Erythroblast (primary cell): ENCODE measurements around the gene STX18.

Source experiments
- DNase-seq, 2 experiments: peaks; one replicate each; lab custom pipeline; 2025; lab: John Stamatoyannopoulos, UW
- GATA1 ChIP-seq: IDR thresholded peaks from 2 replicates; pipeline ENCODE4 v1.6.1; 2011; ENCODE audit warnings: low read depth, mild to moderate bottlenecking, control low read depth, low read length, moderate library complexity
- POLR2A ChIP-seq: IDR thresholded peaks from 2 replicates; pipeline ENCODE4 v1.6.1; 2011; ENCODE audit warnings: mild to moderate bottlenecking, low read length

The STX18 gene

DNA sequence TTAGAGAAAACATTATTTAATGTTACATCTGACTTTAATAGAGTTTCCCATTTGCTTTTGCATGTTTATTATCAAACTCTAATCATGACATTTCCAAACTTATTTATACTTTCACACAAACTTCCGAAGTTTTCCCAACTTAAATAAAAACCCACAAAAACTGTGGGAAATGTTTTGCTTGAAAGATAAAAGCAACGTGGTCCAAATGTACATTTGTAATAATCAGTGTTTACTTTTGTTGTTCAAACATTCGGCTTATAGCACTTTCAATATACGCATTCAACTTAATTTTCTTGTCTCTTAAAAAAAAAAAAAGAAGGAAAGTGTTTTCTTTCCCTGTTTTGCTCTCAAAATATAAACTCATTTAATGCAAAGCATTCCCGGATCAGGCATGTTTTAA lies 51.0 kb downstream of the STX18 start:
- DNase-seq: no peak
- TF ChIP-seq POLR2A (no peak), GATA1 (no peak)

DNA sequence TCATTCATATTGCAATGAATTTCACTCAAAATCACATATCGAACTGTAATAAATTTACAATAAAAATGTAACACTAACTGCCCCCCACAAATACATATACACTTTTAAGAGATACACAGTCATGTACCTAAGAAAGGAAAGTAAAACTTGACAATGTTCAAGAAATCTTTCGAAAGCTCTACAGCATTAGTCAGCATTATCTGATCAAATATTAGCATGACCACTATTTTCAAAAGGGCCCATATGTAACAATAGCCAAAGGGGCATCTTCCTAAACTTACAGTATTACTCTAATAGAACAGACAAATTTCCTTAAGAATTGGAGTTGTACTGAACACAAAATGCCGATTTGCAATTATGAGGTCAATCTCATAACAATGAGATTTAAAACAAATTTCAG lies 51.8 kb downstream of the STX18 start:
- DNase-seq: no peak
- no peak for TF ChIP-seq POLR2A
- no peak for TF ChIP-seq GATA1

DNA sequence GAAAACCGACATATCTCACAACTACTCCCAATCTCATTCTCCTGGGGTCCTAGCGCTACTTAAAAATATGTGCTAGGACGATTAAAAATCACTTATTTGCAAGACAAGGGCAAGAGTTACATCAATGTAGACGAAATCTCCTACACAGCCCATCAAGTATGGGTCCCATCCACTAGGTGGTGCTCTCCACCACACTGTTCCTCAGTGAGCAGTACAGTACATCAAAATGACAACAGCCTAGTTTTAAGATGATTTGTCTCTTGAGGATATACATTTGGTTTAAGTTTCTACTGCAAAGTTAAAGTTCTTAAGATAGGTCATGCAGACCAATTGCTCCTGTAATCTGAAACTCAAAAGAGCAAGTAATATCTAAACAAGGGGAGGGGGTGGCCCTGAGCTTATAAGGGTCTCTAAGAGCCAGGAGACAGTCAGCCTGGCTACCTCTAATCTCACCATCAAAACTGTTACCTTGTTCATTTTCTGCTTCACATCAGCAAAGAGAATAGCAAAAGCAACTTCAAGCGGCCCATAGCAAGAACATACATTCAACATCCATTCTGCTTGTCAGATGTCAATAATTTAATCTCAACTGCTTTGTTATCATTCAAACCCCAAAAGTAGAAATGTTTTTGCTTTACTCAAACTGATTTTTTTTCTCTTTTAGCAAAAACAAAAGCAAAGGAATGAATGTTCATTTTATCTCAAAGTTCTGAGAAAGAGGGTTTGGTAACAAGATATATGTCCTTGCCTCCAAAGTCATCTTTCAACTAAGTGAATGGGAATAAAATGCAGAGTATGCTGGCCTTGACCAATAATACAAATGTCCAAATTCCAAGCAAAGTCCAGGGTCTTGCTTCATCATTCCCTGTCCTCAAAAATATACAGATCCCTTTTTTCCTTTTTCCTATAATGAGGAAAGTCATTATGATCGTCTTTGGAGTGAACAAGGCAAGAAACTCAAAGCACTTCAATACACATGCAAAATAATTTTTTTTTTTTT lies 53.1 kb downstream of the STX18 start:
- peak; percentile 77 to 88 for DNase-seq

DNA sequence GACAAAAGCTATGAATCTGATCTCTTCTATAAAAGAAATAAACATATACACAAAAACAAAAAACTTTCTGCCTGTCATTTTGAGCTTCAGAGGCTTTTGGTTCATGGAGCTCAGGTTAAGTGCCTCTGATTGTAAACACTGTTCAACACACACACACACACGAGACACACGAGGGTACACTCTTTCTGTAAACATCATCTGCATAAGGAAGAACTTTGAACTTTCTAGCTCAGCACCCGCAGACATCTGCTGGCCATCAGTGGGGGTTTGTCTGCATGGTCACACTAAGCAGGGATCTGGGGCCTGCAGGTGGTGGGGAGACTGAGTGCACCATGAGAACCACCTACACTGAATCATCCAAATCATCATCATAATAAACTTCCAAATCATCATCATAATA lies 54.9 kb downstream of the STX18 start:
- no peak for TF ChIP-seq GATA1
- TF ChIP-seq POLR2A: no peak
- no peak for DNase-seq

More for the DNA sequence above, 53.1 kb downstream of the STX18 start:
- no peak for TF ChIP-seq POLR2A
- no peak for TF ChIP-seq GATA1

DNA sequence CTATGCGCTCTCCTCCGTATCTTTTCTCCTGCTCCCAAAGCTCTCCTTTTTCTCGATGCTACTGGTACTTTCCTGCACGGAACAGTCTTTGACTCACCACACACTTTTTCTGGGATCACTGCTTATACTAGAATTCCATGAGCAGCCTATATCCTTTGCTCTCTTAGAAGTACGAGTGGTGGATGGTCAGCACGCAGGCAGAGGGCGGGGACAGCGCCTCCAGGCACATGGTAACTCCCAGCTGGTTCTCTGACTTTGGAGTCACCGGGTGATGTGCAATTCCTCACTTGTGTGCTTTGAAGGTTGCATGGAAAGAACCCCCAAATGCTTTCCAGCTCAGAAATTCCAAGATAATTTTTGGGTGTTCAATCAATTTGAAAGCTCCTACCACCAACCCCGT lies 56.0 kb downstream of the STX18 start:
- DNase-seq: no peak
- no peak for TF ChIP-seq GATA1
- no peak for TF ChIP-seq POLR2A

DNA sequence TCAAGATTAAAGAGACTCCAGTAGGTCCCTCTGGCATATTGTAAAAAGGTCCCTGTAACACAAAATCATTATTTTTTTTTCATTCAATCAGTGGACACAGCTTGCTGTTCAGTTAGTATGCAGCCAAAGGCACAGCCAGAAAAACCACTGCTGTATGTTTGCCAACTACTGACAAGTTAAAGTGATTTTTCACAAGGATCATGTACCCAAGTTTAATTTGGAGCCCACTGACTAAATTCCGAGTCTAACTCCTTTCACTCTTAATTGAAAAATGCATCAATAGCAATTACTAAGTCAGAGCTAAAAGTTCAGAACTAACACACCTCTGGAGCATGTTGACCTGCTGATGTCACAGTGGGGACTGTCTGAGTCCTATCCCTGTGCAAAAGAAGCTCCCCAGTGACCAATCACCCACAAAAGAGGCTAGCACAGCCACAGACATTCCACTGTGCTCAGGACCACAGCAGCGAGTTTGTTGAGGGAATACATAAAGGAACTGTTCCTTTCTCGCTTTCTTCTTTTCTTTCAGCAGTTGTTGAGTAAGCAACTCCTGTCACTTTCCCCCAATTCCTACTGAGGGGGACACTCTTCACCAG lies 60.4 kb downstream of the STX18 start:
- DNase-seq: no peak
- TF ChIP-seq GATA1: no peak
- TF ChIP-seq POLR2A: no peak

DNA sequence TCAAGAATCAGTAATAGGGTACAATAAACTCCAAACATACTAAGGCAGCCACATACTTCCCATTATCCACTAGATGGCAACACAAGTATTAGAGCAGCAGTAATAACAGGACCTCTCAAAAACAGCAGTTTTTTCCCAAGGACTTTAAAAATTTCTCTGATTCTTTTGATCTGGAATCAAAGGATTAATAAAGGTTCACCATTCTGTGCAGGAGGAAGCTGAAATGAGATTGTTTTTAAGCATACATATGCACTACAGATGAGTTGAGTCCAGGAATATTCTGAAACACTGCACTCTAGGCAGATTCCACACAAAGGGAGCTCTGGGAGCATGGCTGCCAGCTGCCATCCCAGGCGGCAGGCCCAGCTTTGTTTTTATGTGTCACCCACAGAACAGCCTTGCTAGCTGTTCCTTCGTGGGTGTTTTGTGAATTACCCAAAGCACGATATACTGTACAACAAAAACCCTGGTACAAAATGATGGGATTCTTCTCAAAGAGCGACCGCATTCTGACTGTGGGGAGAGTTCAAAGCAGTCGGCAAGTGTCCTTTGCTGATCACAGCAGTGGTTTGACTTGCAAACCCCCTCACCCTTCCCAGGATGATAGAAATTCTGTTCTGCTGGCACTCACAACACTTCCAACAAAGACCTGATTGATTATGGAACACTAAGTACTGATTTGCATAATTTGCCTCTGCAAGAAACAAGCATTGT lies 61.0 kb downstream of the STX18 start:
- no peak for TF ChIP-seq POLR2A
- TF ChIP-seq GATA1: no peak
- no peak for DNase-seq

DNA sequence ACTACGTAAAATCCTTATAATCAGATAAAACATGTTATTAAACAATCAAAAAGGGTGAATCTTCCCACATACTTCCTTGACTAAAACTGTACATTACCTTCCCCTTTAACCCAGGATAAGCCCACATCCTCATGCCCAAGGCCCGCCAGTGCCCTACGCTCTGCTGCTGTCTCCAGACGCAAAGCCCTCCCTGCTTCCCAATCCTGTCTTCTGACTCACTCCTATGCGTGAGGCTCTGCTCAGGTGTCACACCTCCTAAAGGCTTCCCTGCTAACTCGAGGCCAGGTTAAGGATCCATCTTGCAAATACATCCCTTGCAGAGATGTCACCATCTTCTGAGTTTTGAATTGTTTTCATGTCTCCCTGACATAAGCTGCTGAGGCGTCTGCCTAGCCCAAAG lies 61.6 kb downstream of the STX18 start:
- DNase-seq: no peak
- no peak for TF ChIP-seq GATA1
- TF ChIP-seq POLR2A: no peak

DNA sequence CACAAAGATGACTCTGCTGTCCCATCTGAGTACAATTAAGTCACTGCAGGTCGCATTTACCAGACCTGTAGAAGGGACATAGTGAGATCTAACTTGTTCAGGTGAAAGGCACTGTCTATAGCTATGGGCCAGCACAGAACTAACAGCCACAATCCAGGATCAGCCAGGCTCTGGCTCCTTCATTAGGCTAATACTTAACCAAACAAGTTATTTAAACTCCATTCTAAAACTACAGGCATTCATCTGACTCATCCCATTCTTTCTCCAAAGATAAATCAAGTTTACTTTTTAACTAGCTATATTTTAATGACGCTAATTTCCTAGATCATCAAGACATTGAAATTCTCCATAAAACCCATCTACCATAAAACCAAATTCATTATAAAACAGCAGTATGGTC lies 62.5 kb downstream of the STX18 start:
- TF ChIP-seq GATA1 (no peak), POLR2A (no peak)
- DNase-seq: no peak

DNA sequence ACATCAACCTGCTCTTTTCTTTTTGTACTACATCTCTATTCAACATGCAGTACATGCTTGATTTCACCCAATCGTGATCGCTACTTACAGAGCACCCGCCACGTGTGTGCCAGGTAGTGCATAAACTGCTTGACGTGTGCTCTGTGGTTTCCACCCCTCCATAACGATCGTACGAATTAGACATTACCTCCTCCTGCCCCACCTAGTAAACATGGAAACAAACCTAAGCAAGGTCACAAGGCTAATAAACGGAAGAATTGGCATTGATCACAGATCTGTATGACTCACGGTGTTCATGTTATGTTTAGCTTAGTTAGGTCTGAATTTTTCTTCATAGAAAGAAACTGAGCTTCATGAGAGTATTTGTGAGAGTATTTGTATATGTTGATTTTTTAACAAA lies 64.1 kb downstream of the STX18 start:
- TF ChIP-seq POLR2A (no peak), GATA1 (no peak)
- no peak for DNase-seq

DNA sequence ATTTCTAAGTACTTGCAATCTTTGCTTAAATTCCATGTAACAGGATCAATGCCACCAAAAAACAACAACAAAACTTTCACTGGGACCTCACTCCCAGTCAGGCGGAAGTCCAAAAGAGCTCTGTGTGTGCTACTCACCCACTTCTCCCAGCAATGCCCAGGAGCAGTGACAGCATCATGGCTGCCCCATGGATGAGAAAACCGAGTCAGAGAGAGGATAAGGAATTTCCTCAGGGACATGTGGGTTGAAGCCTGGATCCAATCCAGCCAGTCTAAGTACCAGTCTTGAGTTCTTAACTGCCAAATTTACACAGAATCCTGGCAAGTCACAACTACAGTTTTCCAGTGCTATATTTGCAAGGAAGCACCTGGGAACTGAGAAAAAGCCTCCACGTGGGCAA lies 64.5 kb downstream of the STX18 start:
- TF ChIP-seq GATA1 (no peak), POLR2A (no peak)
- DNase-seq: no peak

DNA sequence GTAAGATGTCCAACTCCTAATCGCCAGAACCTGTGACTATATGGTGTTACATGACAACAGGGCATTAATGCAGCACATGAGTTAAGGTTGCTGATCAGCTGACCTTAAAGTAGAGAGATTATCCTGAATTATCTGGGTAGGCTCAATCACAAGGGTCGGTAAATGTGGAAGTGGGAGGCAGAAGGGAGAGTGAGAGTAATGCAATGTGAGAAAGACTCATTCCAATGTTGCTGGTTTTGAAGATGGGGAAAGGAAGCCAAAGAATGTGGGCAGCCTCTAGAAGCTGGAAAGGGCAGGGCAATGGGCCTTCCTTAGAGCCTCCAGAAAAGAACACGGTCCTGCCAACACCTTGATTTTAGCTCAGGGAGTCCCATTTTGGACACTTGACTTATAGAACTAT lies 67.4 kb downstream of the STX18 start:
- no peak for DNase-seq
- no peak for TF ChIP-seq GATA1
- TF ChIP-seq POLR2A: no peak

DNA sequence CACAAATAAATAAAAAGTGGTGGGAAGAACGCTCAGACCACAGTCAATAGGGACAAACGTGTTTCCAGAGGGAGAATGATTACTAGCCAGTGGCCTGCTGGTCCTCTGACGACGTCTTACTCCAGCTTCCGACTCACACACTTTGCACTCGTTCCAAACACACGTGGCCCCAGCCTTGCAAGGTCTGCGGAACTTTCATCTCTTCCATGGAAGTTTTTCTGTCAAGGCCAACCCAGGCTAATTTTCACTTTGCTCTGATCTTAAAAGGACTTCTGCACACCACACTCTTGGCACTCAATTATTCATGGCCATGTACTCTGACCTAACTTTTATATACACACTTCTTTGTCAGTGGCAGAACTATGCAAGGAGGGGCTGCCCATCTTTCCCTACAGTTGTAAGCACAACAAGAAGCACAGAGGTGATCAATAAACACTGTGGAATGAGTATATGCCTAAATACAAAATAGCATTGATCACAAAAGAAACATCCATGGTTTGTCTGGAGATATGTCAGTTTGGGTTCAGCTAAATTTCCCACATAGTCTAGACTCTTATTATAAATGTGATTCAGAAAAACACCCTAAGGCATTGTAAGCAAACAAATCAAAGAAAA lies 69.4 kb downstream of the STX18 start:
- no peak for TF ChIP-seq GATA1
- TF ChIP-seq POLR2A: no peak
- no peak for DNase-seq

DNA sequence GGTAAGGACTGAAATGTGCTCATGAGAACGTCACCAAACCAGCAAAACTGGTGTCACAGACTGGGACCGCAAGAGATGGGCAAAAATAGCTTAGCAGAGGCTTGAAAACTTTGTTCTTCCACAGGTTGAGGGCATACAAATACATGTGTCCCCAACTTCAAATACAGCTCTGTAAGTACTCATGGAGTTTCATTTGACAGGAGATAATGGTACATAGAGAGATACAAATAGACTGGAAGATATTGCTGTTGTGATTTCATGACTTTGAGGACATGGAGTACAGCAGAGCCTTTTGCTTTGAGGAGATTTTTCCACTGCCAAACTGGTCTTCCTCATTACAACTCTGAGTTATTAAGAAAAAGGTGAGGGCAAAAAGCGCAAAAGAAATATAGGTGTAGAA lies 70.7 kb downstream of the STX18 start:
- no peak for DNase-seq
- TF ChIP-seq GATA1: no peak
- TF ChIP-seq POLR2A: no peak
